SK-N-SH treated with all-trans-retinoic acid at 6 μM for 48 hours (cell line): ENCODE data around the gene CTNNBL1.

Experiments
- BACH2 ChIP-seq: fragments of 250-450 bp; sonication (Bioruptor Pico); IDR thresholded peaks from 2 replicates; pipeline ENCODE4 v1.9.0; 2021; ENCODE audit warnings: mild to moderate bottlenecking, borderline replicate concordance
- CSDC2 ChIP-seq: fragments of 250-450 bp; sonication (Bioruptor Pico); IDR thresholded peaks from 2 replicates; pipeline ENCODE4 v1.5.0; 2020; ENCODE audit warnings: mild to moderate bottlenecking, moderate library complexity
- ESRRG ChIP-seq: fragments of 250-450 bp; sonication (Bioruptor Pico); IDR thresholded peaks from 2 replicates; pipeline ENCODE4 v1.6.1; 2021; ENCODE audit warnings: mild to moderate bottlenecking
- ISL1 ChIP-seq: fragments of 250-450 bp; sonication (Bioruptor Pico); IDR thresholded peaks from 2 replicates; pipeline ENCODE4 v2.1.2; 2022; ENCODE audit warnings: mild to moderate bottlenecking, moderate library complexity
- OSR1 ChIP-seq: fragments of 250-450 bp; sonication (Bioruptor Pico); IDR thresholded peaks from 2 replicates; pipeline ENCODE4 v1.8.0; 2022; ENCODE audit warnings: moderate library complexity, mild to moderate bottlenecking, inconsistent platforms
- RARB ChIP-seq: fragments of 250-450 bp; sonication (Bioruptor Pico); IDR thresholded peaks from 2 replicates; pipeline ENCODE4 v1.8.0; 2021; ENCODE audit warnings: mild to moderate bottlenecking, moderate library complexity
- TOX ChIP-seq: fragments of 250-450 bp; sonication (Bioruptor Pico); IDR thresholded peaks from 2 replicates; pipeline ENCODE4 v1.8.0; 2021; ENCODE audit warnings: mild to moderate bottlenecking, moderate library complexity, borderline replicate concordance
- ZFP3 ChIP-seq: fragments of 250-450 bp; sonication (Bioruptor Pico); IDR thresholded peaks from 2 replicates; pipeline ENCODE4 v1.5.0; 2020; ENCODE audit warnings: mild to moderate bottlenecking, moderate library complexity
- ZFP30 ChIP-seq: fragments of 450-650 bp; formaldehyde crosslinking; IDR thresholded peaks from 2 replicates; pipeline ENCODE4 v1.5.0; 2022; ENCODE audit warnings: mild to moderate bottlenecking, moderate library complexity
- ZNF70 ChIP-seq: fragments of 450-650 bp; formaldehyde crosslinking; IDR thresholded peaks from 2 replicates; pipeline ENCODE4 v1.5.0; 2020; ENCODE audit warnings: mild to moderate bottlenecking, moderate library complexity
- ZNF8 ChIP-seq: fragments of 450-650 bp; formaldehyde crosslinking; IDR thresholded peaks from 2 replicates; pipeline ENCODE4 v1.5.0; 2020; ENCODE audit warnings: mild to moderate bottlenecking, moderate library complexity
- TF ChIP-seq, protein P1 (sequence below): fragments of 250-450 bp; sonication (Bioruptor Pico); IDR thresholded peaks from 2 replicates; pipeline ENCODE4 v1.8.0; 2021; ENCODE audit warnings: low read depth, mild to moderate bottlenecking, moderate library complexity, borderline replicate concordance

DNA sequence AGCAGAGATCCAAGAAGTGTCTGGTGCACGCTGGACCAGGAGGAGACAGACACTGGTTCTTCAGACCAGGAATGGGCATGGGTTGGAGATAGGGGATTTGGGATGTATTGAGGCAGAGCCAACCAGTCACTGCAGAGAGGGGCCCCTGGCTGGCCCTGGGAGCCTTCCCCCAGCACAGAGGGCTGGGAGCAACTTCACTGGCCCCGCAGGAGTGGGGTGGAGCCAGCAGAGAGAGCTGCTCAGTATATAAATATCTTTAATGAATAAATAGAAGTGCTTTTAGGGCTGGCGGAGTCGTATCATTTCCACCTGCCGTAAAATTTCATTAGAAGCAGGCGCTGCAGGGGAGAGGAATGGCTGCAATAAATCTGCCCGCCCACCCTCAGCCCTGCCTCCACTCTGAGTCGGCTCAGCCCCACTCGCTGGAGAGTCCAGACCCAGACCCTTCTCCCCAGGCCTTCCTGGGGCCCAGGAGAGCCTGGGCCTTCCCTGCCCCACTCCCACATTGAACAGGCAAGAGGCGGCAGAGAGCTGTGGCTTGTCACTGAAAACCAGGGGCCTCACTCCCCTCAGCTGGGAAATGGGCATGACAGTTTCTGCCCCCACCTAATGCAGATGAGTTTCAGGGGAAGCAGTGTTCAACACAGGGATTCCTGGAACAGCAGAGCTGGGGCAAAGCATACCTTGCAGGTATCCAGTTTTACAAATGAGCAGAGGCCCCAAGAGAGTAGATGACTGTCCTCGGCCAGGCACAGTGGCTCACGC is 185.2 kb downstream of the CTNNBL1 start:
- TF ChIP-seq TOX (CRISPR knock-in tag): no peak
- TF ChIP-seq ESRRG (CRISPR knock-in tag): no peak
- TF ChIP-seq OSR1: no peak
- no peak for TF ChIP-seq ZNF70 (CRISPR knock-in tag)
- TF ChIP-seq, protein P1, sequence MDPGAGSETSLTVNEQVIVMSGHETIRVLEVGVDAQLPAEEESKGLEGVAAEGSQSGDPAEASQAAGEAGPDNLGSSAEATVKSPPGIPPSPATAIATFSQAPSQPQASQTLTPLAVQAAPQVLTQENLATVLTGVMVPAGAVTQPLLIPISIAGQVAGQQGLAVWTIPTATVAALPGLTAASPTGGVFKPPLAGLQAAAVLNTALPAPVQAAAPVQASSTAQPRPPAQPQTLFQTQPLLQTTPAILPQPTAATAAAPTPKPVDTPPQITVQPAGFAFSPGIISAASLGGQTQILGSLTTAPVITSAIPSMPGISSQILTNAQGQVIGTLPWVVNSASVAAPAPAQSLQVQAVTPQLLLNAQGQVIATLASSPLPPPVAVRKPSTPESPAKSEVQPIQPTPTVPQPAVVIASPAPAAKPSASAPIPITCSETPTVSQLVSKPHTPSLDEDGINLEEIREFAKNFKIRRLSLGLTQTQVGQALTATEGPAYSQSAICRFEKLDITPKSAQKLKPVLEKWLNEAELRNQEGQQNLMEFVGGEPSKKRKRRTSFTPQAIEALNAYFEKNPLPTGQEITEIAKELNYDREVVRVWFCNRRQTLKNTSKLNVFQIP (CRISPR knock-in tag): no peak
- TF ChIP-seq BACH2 (CRISPR knock-in tag): no peak
- TF ChIP-seq ZNF8 (CRISPR knock-in tag): no peak
- no peak for TF ChIP-seq CSDC2 (CRISPR knock-in tag)
- TF ChIP-seq ZFP30: no peak
- no peak for TF ChIP-seq RARB
- no peak for TF ChIP-seq ZFP3
- no peak for TF ChIP-seq ISL1 (CRISPR knock-in tag)
